Hepatocyte (in vitro differentiated cells): Measurements from ENCODE around the gene PIAS1. TPM values are rescaled to one million over a fixed set of nuclear protein-coding genes. Genes with fewer than 3 reads are reported as not detected.
"Not testable (repeated sequence)": the region's sequence is repeated elsewhere in the genome, so short reads cannot be mapped to it uniquely, and the experiment has no call there.

ENCODE experiments used
- DNase-seq: peaks from one replicate; pipeline ENCODE4 v3.0.0-alpha.2; 2016; ENCODE audit warnings: low spot score
- H2AFZ ChIP-seq: fragments of 200-600 bp; sonication (generic); 2 replicates; pipeline ENCODE4 v1.6.0; 2016; ENCODE audit warnings: antibody characterized with exemption, mild to moderate bottlenecking
- H3K27ac ChIP-seq: fragments of 200-600 bp; sonication (generic); 2 replicates; pipeline ENCODE4 v1.5.1; 2016; ENCODE audit warnings: mild to moderate bottlenecking
- H3K27me3 ChIP-seq: fragments of 200-600 bp; sonication (generic); 2 replicates; pipeline ENCODE4 v1.6.1; 2016
- H3K36me3 ChIP-seq: fragments of 200-600 bp; sonication (generic); replicated peaks from 2 replicates; pipeline ENCODE4 v1.5.1; 2016; ENCODE audit warnings: low read depth; ENCODE audit not compliant: insufficient read depth
- H3K4me1 ChIP-seq: fragments of 200-600 bp; sonication (generic); 2 replicates; pipeline ENCODE4 v1.5.1; 2016; ENCODE audit warnings: mild to moderate bottlenecking, moderate library complexity; ENCODE audit not compliant: insufficient read depth
- H3K4me2 ChIP-seq: fragments of 200-600 bp; sonication (generic); 2 replicates; pipeline ENCODE4 v1.6.0; 2016
- H3K4me3 ChIP-seq: fragments of 200-600 bp; sonication (generic); 2 replicates; pipeline ENCODE4 v1.5.1; 2016; ENCODE audit warnings: mild to moderate bottlenecking
- H3K79me2 ChIP-seq: fragments of 200-600 bp; sonication (generic); 2 replicates; pipeline ENCODE4 v1.6.0; 2017; ENCODE audit warnings: mild to moderate bottlenecking
- H3K9me2 ChIP-seq: fragments of 200-600 bp; sonication (generic); replicated peaks from 2 replicates; pipeline ENCODE4 v1.6.0; 2017; ENCODE audit warnings: mild to moderate bottlenecking; ENCODE audit not compliant: insufficient read depth
- H3K9me3 ChIP-seq: fragments of 200-600 bp; sonication (generic); 2 replicates; pipeline ENCODE4 v1.5.1; 2016; ENCODE audit warnings: low read depth, mild to moderate bottlenecking
- H4K20me1 ChIP-seq: fragments of 200-600 bp; sonication (generic); 2 replicates; pipeline ENCODE4 v1.6.0; 2016; ENCODE audit warnings: mild to moderate bottlenecking; ENCODE audit not compliant: insufficient read depth, poor library complexity, severe bottlenecking
- EZH2 ChIP-seq: fragments of 200-600 bp; sonication (generic); IDR thresholded peaks from 2 replicates; pipeline ENCODE4 v1.6.1; 2016; ENCODE audit warnings: antibody characterized with exemption, mild to moderate bottlenecking, borderline replicate concordance
- EZH2phosphoT487 ChIP-seq: fragments of 200-600 bp; sonication (generic); IDR thresholded peaks from one replicate; pipeline ENCODE4 v1.6.1; 2018; ENCODE audit warnings: antibody characterized with exemption, mild to moderate bottlenecking, low read depth, moderate library complexity; ENCODE audit not compliant: unreplicated experiment, severe bottlenecking
- WGBS: methylation state at CpG from one replicate; pipeline ENCODE4 v1.1.6; 2016; ENCODE audit warnings: low lambda C conversion rate; ENCODE audit errors: missing lambda C conversion rate; 5-methylcytosine and 5-hydroxymethylcytosine counted together
- polyA plus RNA-seq: library from polyadenylated mRNA; unstranded; fragments of >200 nt; fragmentation: Nextera tagmentation; extraction: Ambion mirVana; gene quantifications from 2 replicates; pipeline ENCODE4 v1.2.1, GENCODE V29; 2016
- total RNA-seq: library from RNA; depleted of rRNA; stranded (reverse); fragments of >200 nt; gene quantifications from 2 replicates; pipeline ENCODE4 v1.2.3, GENCODE V29; 2014
- TF ChIP-seq, protein P1 (sequence below): fragments of 200-600 bp; sonication (generic); IDR thresholded peaks from 2 replicates; pipeline ENCODE4 v1.5.1; 2016; ENCODE audit warnings: antibody characterized with exemption, mild to moderate bottlenecking; ENCODE audit not compliant: poor library complexity

PIAS1 gene
- total and polyA plus RNA-seq, 2 experiments from 2014 or later, result 22.6 to 45.4 TPM

DNA sequence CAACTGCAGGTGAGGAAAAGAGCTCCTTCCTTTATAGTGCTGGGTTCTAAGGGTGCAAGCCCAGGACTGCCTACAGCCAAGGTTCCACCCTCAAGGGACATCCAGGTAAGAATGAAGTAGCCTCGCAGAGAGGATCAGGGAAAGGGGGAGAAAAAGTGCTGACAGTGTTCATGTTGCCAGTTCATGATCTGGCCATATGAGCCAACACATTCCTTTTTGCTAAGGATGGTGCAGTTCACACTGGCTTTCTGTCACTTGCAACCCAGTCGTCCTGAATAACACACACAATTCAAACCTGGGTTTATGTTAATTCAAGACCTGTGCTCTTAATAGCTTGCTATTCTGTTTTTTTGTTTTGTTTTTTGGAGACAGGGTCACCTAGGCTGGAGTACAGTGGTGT is 166.4 kb downstream of the PIAS1 start:
- no peak overlapping the region for H3K27ac ChIP-seq
- 100% methylated on average over 2 of the region's 2 CpGs for WGBS
- H3K9me2 ChIP-seq, result no peaks in the 10 kb centered on the region
- H3K4me1 ChIP-seq, result no peaks in the 10 kb centered on the region
- no peak overlapping the region for H3K4me2 ChIP-seq
- TF ChIP-seq EZH2phosphoT487 (no peak), EZH2 (no peak)
- TF ChIP-seq, protein P1, sequence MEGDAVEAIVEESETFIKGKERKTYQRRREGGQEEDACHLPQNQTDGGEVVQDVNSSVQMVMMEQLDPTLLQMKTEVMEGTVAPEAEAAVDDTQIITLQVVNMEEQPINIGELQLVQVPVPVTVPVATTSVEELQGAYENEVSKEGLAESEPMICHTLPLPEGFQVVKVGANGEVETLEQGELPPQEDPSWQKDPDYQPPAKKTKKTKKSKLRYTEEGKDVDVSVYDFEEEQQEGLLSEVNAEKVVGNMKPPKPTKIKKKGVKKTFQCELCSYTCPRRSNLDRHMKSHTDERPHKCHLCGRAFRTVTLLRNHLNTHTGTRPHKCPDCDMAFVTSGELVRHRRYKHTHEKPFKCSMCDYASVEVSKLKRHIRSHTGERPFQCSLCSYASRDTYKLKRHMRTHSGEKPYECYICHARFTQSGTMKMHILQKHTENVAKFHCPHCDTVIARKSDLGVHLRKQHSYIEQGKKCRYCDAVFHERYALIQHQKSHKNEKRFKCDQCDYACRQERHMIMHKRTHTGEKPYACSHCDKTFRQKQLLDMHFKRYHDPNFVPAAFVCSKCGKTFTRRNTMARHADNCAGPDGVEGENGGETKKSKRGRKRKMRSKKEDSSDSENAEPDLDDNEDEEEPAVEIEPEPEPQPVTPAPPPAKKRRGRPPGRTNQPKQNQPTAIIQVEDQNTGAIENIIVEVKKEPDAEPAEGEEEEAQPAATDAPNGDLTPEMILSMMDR, result no peak
- no peak overlapping the region for H2AFZ ChIP-seq
- H3K79me2 ChIP-seq, result peaks cover 71% of the 10 kb centered on the region
- DNase-seq, result no peak
- no peaks in the 10 kb centered on the region for H4K20me1 ChIP-seq
- H3K9me3 ChIP-seq, result no peaks in the 10 kb centered on the region
- H3K4me3 ChIP-seq, result no peak overlapping the region
- no peaks in the 10 kb centered on the region for H3K27me3 ChIP-seq
- H3K36me3 ChIP-seq, result no peaks in the 10 kb centered on the region

DNA sequence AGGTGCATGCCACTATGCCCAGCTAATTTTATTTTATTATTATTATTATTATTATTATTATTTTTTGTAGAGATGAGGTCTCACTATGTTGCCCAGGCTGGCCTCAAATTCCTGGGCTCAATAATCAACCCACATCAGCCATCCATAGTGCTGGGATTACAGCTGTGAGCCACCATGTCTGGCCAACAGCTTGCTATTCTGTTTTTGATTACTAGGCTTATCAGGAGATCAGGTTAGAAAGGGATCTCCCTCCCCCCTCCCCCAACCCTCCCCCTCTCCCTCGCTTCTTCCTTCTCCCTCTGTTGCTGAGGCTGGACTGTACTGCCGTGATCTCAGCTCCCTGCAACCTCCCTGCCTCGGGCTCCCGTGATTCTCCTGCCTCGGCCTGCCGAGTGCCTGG is 166.9 kb downstream of the PIAS1 start:
- DNase-seq, result no peak
- H3K9me3 ChIP-seq, result no peaks in the 10 kb centered on the region
- no peaks in the 10 kb centered on the region for H3K27me3 ChIP-seq
- no peaks in the 10 kb centered on the region for H3K4me1 ChIP-seq
- H3K4me3 ChIP-seq, result no peak overlapping the region
- no peak overlapping the region for H3K27ac ChIP-seq
- H3K79me2 ChIP-seq, result peaks cover 72% of the 10 kb centered on the region
- no peaks in the 10 kb centered on the region for H3K9me2 ChIP-seq
- H2AFZ ChIP-seq, result no peak overlapping the region
- TF ChIP-seq, protein P1, result no peak
- no peak for TF ChIP-seq EZH2phosphoT487
- TF ChIP-seq EZH2, result no peak
- no peak overlapping the region for H3K4me2 ChIP-seq
- H4K20me1 ChIP-seq, result no peaks in the 10 kb centered on the region
- 95% methylated on average over 4 of the region's 6 CpGs for WGBS
- no peaks in the 10 kb centered on the region for H3K36me3 ChIP-seq

- WGBS, result 85% methylated on average over 19 of the region's 55 CpGs
- not testable (repeated sequence) for DNase-seq
These were observed 167.7 kb downstream of the PIAS1 start for GRCh38 chr15:68221530-68222431.

GRCh38 chr15:68222432-68222743 is 168.3 kb downstream of the PIAS1 start:
- 94% methylated on average over 10 of the region's 18 CpGs for WGBS
- H3K79me2 ChIP-seq, result peaks cover 74% of the 10 kb centered on the region

More at GRCh38 chr15:68221530-68222431, 167.7 kb downstream of the PIAS1 start:
- H3K9me2 ChIP-seq, H3K9me3 ChIP-seq, H3K4me2 ChIP-seq, H3K4me1 ChIP-seq, H3K36me3 ChIP-seq, H3K4me3 ChIP-seq, H3K27me3 ChIP-seq, H4K20me1 ChIP-seq, H3K27ac ChIP-seq, H2AFZ ChIP-seq: not testable (repeated sequence)
- H3K79me2 ChIP-seq, result peaks cover 74% of the 10 kb centered on the region

More at GRCh38 chr15:68222432-68222743, 168.3 kb downstream of the PIAS1 start:
- not testable (repeated sequence) for H3K9me2 ChIP-seq, H3K4me2 ChIP-seq, H3K36me3 ChIP-seq, H4K20me1 ChIP-seq, DNase-seq, H3K9me3 ChIP-seq, H3K4me1 ChIP-seq, H2AFZ ChIP-seq, H3K27ac ChIP-seq, H3K27me3 ChIP-seq, H3K4me3 ChIP-seq
